ENCODE results near the gene MGAM2.

DNA sequence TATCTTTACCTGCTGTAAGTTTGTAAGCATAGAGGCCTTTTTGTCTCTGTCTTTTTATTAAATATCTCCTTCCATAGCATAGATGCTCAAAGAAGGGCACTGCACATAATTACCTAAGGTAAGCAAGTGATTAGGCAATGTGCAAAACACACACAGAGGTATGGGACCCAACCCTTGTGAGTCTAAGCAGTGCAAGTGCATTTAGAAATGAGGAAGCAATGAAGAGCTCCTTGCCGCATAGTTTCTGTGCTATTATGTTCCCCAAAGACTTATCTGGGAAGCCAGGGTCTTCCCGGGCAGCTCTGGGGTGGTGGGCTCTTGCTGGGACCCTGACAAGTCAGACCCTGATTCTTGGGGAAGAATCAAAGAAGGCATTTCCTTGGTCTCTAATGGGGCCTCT is 13.5 kb upstream of the MGAM2 start:
- no peak for TF ChIP-seq CTCF (conservative IDR thresholded peaks at IDR 0.05; ENCODE audit: low read depth, low read length)
- TF ChIP-seq RCOR1 (IDR thresholded peaks at IDR 0.05; ENCODE audit: insufficient replicate concordance, low read length): no peak
- TF ChIP-seq NFE2L2 (IDR thresholded peaks at IDR 0.05; ENCODE audit: low read depth, low read length): no peak
- TF ChIP-seq MXI1 (IDR thresholded peaks at IDR 0.05; ENCODE audit: borderline replicate concordance, low read depth, low read length): no peak
- TF ChIP-seq POLR2A (IDR thresholded peaks at IDR 0.05; ENCODE audit: low read depth, low read length): no peak
- no peak for TF ChIP-seq MAZ (IDR thresholded peaks at IDR 0.05; ENCODE audit: borderline replicate concordance, low read depth, low read length)
- no peak for TF ChIP-seq BHLHE40 (IDR thresholded peaks at IDR 0.05; ENCODE audit: low read depth, low read length)
- TF ChIP-seq RAD21 (IDR thresholded peaks at IDR 0.05; ENCODE audit: low read length): no peak
- no peak for TF ChIP-seq CHD1 (IDR thresholded peaks at IDR 0.05; ENCODE audit: low read depth, low read length)
- TF ChIP-seq, protein P1, sequence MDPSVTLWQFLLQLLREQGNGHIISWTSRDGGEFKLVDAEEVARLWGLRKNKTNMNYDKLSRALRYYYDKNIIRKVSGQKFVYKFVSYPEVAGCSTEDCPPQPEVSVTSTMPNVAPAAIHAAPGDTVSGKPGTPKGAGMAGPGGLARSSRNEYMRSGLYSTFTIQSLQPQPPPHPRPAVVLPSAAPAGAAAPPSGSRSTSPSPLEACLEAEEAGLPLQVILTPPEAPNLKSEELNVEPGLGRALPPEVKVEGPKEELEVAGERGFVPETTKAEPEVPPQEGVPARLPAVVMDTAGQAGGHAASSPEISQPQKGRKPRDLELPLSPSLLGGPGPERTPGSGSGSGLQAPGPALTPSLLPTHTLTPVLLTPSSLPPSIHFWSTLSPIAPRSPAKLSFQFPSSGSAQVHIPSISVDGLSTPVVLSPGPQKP (IDR thresholded peaks at IDR 0.05; ENCODE audit: borderline replicate concordance, low read depth, low read length): no peak

Data from IMR-90 (cell line).